K562 (cell line): ENCODE results near the gene HECW1. TPM values are rescaled to one million over a fixed set of nuclear protein-coding genes. Genes with fewer than 3 reads are reported as not detected.
A peak's percentile ranks its signal among the peaks of the same experiment; 100 is the strongest.

Experiments
- ATAC-seq: fragments of 200-7000 bp; cut with Tn5 transposase; 3 replicates; pipeline ENCODE4 v1.9.1; 2020; ENCODE audit warnings: moderate library complexity
- BruUV-seq: library from RNA; stranded (reverse); fragments of 400-500 nt; replicated peaks from 2 replicates; lab custom pipeline; 2021; lab: Mats Ljungman, UMichigan
- CTCF ChIA-PET: fragments of 300-600 bp; formaldehyde crosslinking; extraction: SDS; loops from one replicate; lab custom pipeline; 2021; ENCODE audit warnings: low intra/inter-chr PET ratio; lab: Yijun Ruan, JAX
- POLR2A ChIA-PET: fragments of 300-600, 350-650 bp; sonication (Branson Sonifier 250); formaldehyde crosslinking; extraction: SDS; loops from one replicate; lab custom pipeline; 2021; ENCODE audit warnings: antibody characterized with exemption, inconsistent platforms; lab: Yijun Ruan, JAX
- DNase-seq, 4 experiments: peaks; one replicate each; pipeline versions ENCODE4 v3.0.0 to v3.0.0-alpha.2; 2011 to 2018; ENCODE audit warnings: low spot score in 3 of 4, mixed read lengths in 3 of 4; ENCODE audit errors: extremely low read depth in 1 of 4
- FAIRE-seq: peaks from 2 replicates; lab custom pipeline; 2011; peaks lifted over from hg19 to GRCh38; lab: Jason Lieb, UNC
- H2AFZ ChIP-seq: 2 replicates; pipeline ENCODE4 v1.6.0; 2011; ENCODE audit warnings: low read depth, low read length, control low read depth, inconsistent platforms
- H3K27ac ChIP-seq: fragments of 200-600 bp; 3 replicates; pipeline ENCODE4 v1.8.0; 2011; ENCODE audit warnings: low read depth, mild to moderate bottlenecking, control low read depth, inconsistent platforms, low read length, moderate library complexity, mixed read lengths; ENCODE audit errors: extremely low read depth
- H3K27me3 ChIP-seq, 2 experiments: fragments of 300-600 bp in 1 of 2; 2 replicates in 1 of 2; 3 replicates in 1 of 2; pipeline versions ENCODE4 v1.6.0 to v1.8.0; 2011; ENCODE audit warnings: inconsistent platforms in 2 of 2, low read length in 2 of 2, mild to moderate bottlenecking in 1 of 2, mixed read lengths in 1 of 2, moderate library complexity in 1 of 2; ENCODE audit not compliant: control insufficient read depth in 2 of 2, insufficient read depth in 2 of 2
- H3K36me3 ChIP-seq: fragments of 300-600 bp; 3 replicates; pipeline ENCODE4 v1.8.0; 2011; ENCODE audit warnings: mild to moderate bottlenecking, low read length, inconsistent platforms; ENCODE audit not compliant: control insufficient read depth, insufficient read depth
- H3K4me1 ChIP-seq, 2 experiments: fragments of 200-600 bp in 1 of 2; replicated peaks in 1 of 2; 2 replicates in 1 of 2; 3 replicates in 1 of 2; pipeline versions ENCODE4 v1.5.1 to v1.8.0; 2011; ENCODE audit warnings: inconsistent platforms in 2 of 2, low read length in 2 of 2, mild to moderate bottlenecking in 1 of 2, mixed read lengths in 1 of 2, moderate library complexity in 1 of 2; ENCODE audit not compliant: control insufficient read depth in 2 of 2, insufficient read depth in 2 of 2
- H3K4me2 ChIP-seq: 2 replicates; pipeline ENCODE4 v1.6.1; 2011; ENCODE audit warnings: low read length, control low read depth, inconsistent platforms, mixed read lengths; ENCODE audit not compliant: insufficient read depth
- H3K4me3 ChIP-seq: fragments of 200-600 bp; sonication (generic), shearing (Covaris generic); 2 replicates; pipeline ENCODE4 v1.5.1; 2016; ENCODE audit warnings: control low read depth, inconsistent platforms
- H3K79me2 ChIP-seq: fragments of 200-600 bp; 3 replicates; pipeline ENCODE4 v1.8.0; 2011; ENCODE audit warnings: low read length, inconsistent platforms; ENCODE audit not compliant: control insufficient read depth, insufficient read depth
- H3K9ac ChIP-seq, 2 experiments: 2 replicates each; pipeline versions ENCODE4 v1.6.0 to v1.6.1; 2011; ENCODE audit warnings: low read depth in 2 of 2, low read length in 2 of 2, control low read depth in 1 of 2, inconsistent platforms in 1 of 2, mild to moderate bottlenecking in 1 of 2, mixed read lengths in 1 of 2; ENCODE audit not compliant: insufficient read depth in 1 of 2
- H3K9me1 ChIP-seq: one replicate; pipeline ENCODE4 v1.6.0; 2011; ENCODE audit warnings: inconsistent platforms, mild to moderate bottlenecking, low read length, moderate library complexity; ENCODE audit not compliant: control insufficient read depth, insufficient read depth
- H3K9me3 ChIP-seq: replicated peaks from 2 replicates; pipeline ENCODE4 v1.5.1; 2011; ENCODE audit warnings: low read depth, low read length, inconsistent platforms; ENCODE audit not compliant: control insufficient read depth, insufficient read depth
- H4K20me1 ChIP-seq: replicated peaks from 2 replicates; pipeline ENCODE4 v1.6.1; 2011; ENCODE audit warnings: low read length, inconsistent platforms, mixed read lengths; ENCODE audit not compliant: control insufficient read depth, insufficient read depth
- RFX5 ChIP-seq: IDR thresholded peaks from 2 replicates; pipeline ENCODE4 v1.6.1; 2011; ENCODE audit warnings: low read depth, mild to moderate bottlenecking, improper control_type of control experiment, low read length
- ZBTB40 ChIP-seq, 2 experiments: fragments of 450-650 bp in 1 of 2; sonication (generic) in 1 of 2; formaldehyde crosslinking in 1 of 2; IDR thresholded peaks; 2 replicates each; pipeline versions ENCODE4 v1.7.1 to v1.9.0; 2016 to 2022; ENCODE audit warnings: inconsistent platforms in 1 of 2, mild to moderate bottlenecking in 1 of 2, missing genetic modification reagents in 1 of 2
- WGBS: fragments of 100-300 bp; shearing (Covaris generic); methylation state at CpG from one replicate; pipeline ENCODE4 v1.1.6; 2016; ENCODE audit warnings: low coverage, mixed read lengths; ENCODE audit not compliant: insufficient coverage; ENCODE audit errors: missing lambda C conversion rate; 5-methylcytosine and 5-hydroxymethylcytosine counted together
- in situ Hi-C: fragments of 300-500 bp; cut with MboI; formaldehyde crosslinking; loops from 4 replicates; pipeline ENCODE4 v1.15.0; 2018; ENCODE audit warnings: inconsistent platforms, mixed read lengths
- intact Hi-C: fragments of 100-400 bp; cut with micrococcal nuclease; formaldehyde crosslinking; loops from 2 replicates; pipeline ENCODE4 v1.14.2; 2022
- polyA plus RNA-seq, 8 experiments: library from polyadenylated mRNA; depleted of rRNA in 4 of 8; stranded (reverse) in 5 of 8; unstranded in 3 of 8; fragments of >200 nt; fragmentation: Nextera tagmentation in 2 of 8; fragmentation: Illumina TruSeq in 1 of 8; extraction: Ambion mirVana in 2 of 8; extraction: Trizol in 1 of 8; gene quantifications; 2 replicates each; pipeline versions ENCODE4 v1.2.1 to v1.2.3, GENCODE V29; 2011 to 2014; ENCODE audit warnings: inconsistent platforms in 1 of 8, missing spikeins in 1 of 8
- total RNA-seq, 7 experiments: library from RNA; depleted of rRNA in 6 of 7; stranded (reverse); fragments of >200 nt in 6 of 7; fragmentation: Illumina TruSeq in 2 of 7; extraction: Trizol in 2 of 7; gene quantifications; 2 replicates each; pipeline versions ENCODE4 v1.2.1 to v1.2.3, GENCODE V29; 2011 to 2021; ENCODE audit warnings: low replicate concordance in 1 of 7

The HECW1 gene
- total and polyA plus RNA-seq, 9 of the 15 experiments (the other 6 are each of a cell fraction or from before 2014, with no cell fraction given) = 0.07 to 0.31 (median 0.13) TPM; not detected in 4

DNA sequence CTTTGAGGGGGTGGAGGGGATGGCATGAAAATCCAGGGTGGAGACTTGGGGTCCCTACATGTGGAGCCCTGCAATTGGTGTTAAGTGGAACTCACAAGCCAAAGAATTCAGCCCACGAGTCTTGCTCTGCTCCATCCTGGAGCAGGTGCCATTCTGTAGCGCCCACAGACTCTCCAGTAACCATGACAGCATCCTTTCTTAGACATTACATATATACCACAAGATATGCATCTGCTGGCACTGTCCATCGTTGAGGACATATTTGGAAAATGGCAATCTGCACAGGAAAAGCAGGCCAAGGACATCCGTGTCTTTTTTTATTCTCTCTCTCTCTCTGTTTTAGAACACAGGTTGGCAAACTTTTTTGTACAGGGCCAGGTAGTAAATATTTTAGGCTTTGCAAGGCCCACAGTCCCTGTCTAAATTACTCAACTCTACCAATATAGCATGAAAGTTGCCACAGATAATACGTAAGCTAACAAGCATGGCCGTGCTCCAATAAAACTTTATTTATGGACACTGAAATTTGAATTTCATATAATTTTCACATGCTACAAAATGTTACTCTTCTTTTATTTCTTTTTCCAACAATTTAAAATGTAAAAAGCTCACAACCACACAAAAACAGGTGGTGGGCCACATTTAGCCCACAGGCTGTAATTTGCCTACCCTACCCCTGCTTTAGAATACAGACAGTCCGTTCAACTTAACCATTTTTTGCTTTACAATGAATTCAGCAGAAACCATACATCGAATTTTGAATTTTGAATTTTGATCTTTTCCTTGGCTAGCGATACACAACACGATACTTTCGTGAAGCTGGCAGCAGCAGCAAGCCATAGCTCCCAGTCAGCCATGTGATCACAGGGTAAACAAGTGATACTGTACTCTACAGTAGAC is 329.0 kb downstream of the HECW1 start:
- H3K27ac ChIP-seq = no peak overlapping the region
- 0% methylated on average over 11 of the region's 11 CpGs for WGBS
- CTCF ChIA-PET = interaction anchor here (0.6 kb wide), 1 partner anchor 729 kb away, joined by 3 read pairs; no protein-coding TSS in a partner anchor
- peaks cover 29 to 30% of the 10 kb centered on the region in 2 experiments for H3K27me3 ChIP-seq
- no peak overlapping the region for H3K9ac ChIP-seq
- in situ Hi-C loops = loop anchor here (10.0 kb wide), 1 partner anchor 393 kb away; no protein-coding TSS in a partner anchor
- no peaks in the 10 kb centered on the region for H3K9me1 ChIP-seq
- H3K9me3 ChIP-seq = no peaks in the 10 kb centered on the region
- no peak overlapping the region for H2AFZ ChIP-seq
- TF ChIP-seq ZBTB40 (IDR thresholded peaks at IDR 0.05) (peak; percentile 62), ZBTB40 (CRISPR knock-in tag; IDR thresholded peaks at IDR 0.05) (no peak), RFX5 (no peak)
- TF ChIP-seq, all 486 proteins: peak for 1
- POLR2A ChIA-PET = no interaction called here
- FAIRE-seq (no peak), DNase-seq (no peak), ATAC-seq (no peak)
- no peaks in the 10 kb centered on the region for H3K36me3 ChIP-seq
- intact Hi-C loops = no loop called here
- no peak overlapping the region for H3K4me3 ChIP-seq
- H3K4me1 ChIP-seq = peaks cover 0 to 14% of the 10 kb centered on the region in 2 experiments; a peak in 2 of 5 replicates
- H3K4me2 ChIP-seq = no peak overlapping the region
- BruUV-seq = no TSS peak
- H3K79me2 ChIP-seq = no peaks in the 10 kb centered on the region
- H4K20me1 ChIP-seq = no peaks in the 10 kb centered on the region; the same call in 1 of the 2 replicates
